Measurements from ENCODE around the gene MUC7. TPM values are rescaled to one million over a fixed set of nuclear protein-coding genes. Genes with fewer than 3 reads are reported as not detected.

Gene MUC7
- total RNA-seq: not detected in 2 replicates

DNA sequence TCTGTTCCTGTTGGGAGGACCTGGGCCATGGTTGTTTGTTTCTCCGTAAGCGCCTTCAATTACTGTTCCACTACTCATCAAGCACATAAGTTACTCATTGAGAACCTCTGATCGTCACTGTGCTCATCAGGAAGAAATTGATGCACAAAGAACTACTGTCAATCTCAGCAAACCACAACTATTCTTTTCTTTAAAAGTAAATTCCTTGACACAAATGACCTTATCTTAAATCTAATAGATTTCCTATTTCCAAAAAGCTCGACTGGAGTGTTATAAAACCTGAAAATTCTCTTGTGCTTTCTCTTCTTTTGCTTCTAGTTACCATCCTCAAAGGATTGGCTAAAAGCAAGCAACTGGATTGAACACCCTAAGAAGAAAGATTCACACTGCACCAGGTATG lies at the start of gene MUC7:
Gene MUC7 (plus strand): TSS at position 301 of the 400 bp plus-strand sequence. CDS start 1,825 bp downstream, outside the sequence.

DNA sequence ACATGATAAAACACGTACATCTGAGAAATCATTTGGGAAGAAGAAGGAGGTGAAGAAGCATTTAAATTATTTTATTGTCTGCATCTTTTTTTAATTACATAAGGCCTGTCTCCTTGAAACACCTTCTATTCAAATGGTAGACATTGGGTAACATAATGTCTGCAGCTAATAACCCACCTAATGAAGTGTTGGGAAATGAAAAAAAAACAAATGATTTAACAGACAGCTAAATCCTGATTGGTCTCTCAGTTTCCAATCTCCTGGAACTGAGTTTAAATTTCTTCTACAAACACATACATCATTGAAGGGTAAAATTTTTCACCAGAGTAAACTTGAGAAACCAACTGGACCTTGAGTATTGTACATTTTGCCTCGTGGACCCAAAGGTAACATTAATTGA lies 46.3 kb downstream of the MUC7 start, which contains the start of gene AMTN:
Gene AMTN (plus strand): TSS at position 301 of the 400 bp plus-strand sequence. CDS start 209 bp downstream, outside the sequence.

Other genes starting within 250 kb of the MUC7 start
- not detected in 2 replicates for gene FDCSP, start 246.1 kb upstream of the MUC7 start, total RNA-seq
- not detected in 2 replicates for gene CSN3, start 229.6 kb upstream of the MUC7 start, total RNA-seq
- gene CABS1, start 137.2 kb upstream of the MUC7 start, total RNA-seq: not detected in 2 replicates
- not detected in 2 replicates for gene SMR3A, start 111.4 kb upstream of the MUC7 start, total RNA-seq
- not detected in 2 replicates for gene SMR3B, start 89.1 kb upstream of the MUC7 start, total RNA-seq
- gene OPRPN, start 74.3 kb upstream of the MUC7 start, total RNA-seq: not detected in 2 replicates
- not detected in 2 replicates for gene AMTN, start 46.4 kb downstream of the MUC7 start, total RNA-seq
- not detected in 2 replicates for gene AMBN, start 120.1 kb downstream of the MUC7 start, total RNA-seq
- under 0.01 TPM in 2 replicates for gene ENAM, start 156.5 kb downstream of the MUC7 start, total RNA-seq
- 1.7 and 1.9 TPM in 2 replicates for gene JCHAIN, start 194.3 kb downstream of the MUC7 start, total RNA-seq
- gene UTP3, start 216.3 kb downstream of the MUC7 start, total RNA-seq: 16.1 and 20.9 TPM in 2 replicates
- gene RUFY3, start 249.8 kb downstream of the MUC7 start, total RNA-seq: 17.7 and 25.9 TPM in 2 replicates

All from myometrial cell (primary cell).